Thyroid gland (tissue), 4 donors: ENCODE results near the gene GPX7. TPM values are rescaled to one million over a fixed set of nuclear protein-coding genes. Genes with fewer than 3 reads are reported as not detected.

ENCODE experiments used
- DNase-seq, 2 donors: peaks; one replicate each; pipeline ENCODE4 v3.0.0-alpha.2; 2019
- H3K27ac ChIP-seq, 3 donors: fragments of 200-600 bp; sonication (generic); 1 replicate in 2 of 3; 2 replicates in 1 of 3; pipeline ENCODE4 v1.5.1; 2016 to 2019; ENCODE audit warnings: mild to moderate bottlenecking in 1 of 3, moderate library complexity in 1 of 3
- H3K27me3 ChIP-seq: fragments of 200-600 bp; sonication (generic); one replicate; pipeline ENCODE4 v1.5.1; 2019
- H3K36me3 ChIP-seq, 2 donors: fragments of 200-600 bp; sonication (generic); one replicate each; pipeline ENCODE4 v1.5.1; 2016 to 2019
- H3K4me1 ChIP-seq, 2 donors: fragments of 200-600 bp; sonication (generic); one replicate each; pipeline ENCODE4 v1.5.1; 2017 to 2019
- H3K4me3 ChIP-seq, 3 donors: fragments of 200-600 bp; sonication (generic); replicated peaks in 1 of 3; 1 replicate in 2 of 3; 2 replicates in 1 of 3; pipeline ENCODE4 v1.5.1; 2016; ENCODE audit warnings: mild to moderate bottlenecking in 1 of 3
- H3K9me3 ChIP-seq: fragments of 200-600 bp; sonication (generic); one replicate; pipeline ENCODE4 v1.5.1; 2017
- CTCF ChIP-seq, 6 experiments: fragments of 200-600 bp in 3 of 6; fragments of 450-650 bp in 3 of 6; sonication (generic) in 3 of 6; IDR thresholded peaks; one replicate each; pipeline ENCODE4 v1.5.1; 2016 to 2019; ENCODE audit warnings: antibody characterized with exemption in 6 of 6, mild to moderate bottlenecking in 2 of 6, inconsistent platforms in 1 of 6, moderate library complexity in 1 of 6
- POLR2A ChIP-seq, 2 donors: fragments of 450-650 bp; IDR thresholded peaks; one replicate each; pipeline ENCODE4 v1.6.1; 2017; ENCODE audit warnings: antibody characterized with exemption in 2 of 2, mild to moderate bottlenecking in 2 of 2, moderate library complexity in 1 of 2
- WGBS, 2 donors: methylation state at CpG; one replicate each; pipeline ENCODE4 v1.1.5; 2017; 5-methylcytosine and 5-hydroxymethylcytosine counted together
- intact Hi-C: fragments of 100-400 bp; cut with DNase I; formaldehyde crosslinking; loops from one replicate; pipeline ENCODE4 v1.15.1; 2023
- total RNA-seq, 4 donors: library from RNA; depleted of rRNA; stranded (reverse); fragments of >200 nt; gene quantifications; one replicate each; pipeline ENCODE4 v1.2.3, GENCODE V29; 2016

The GPX7 gene
- total RNA-seq, 4 donors from 2014 or later: 15.7 to 77.9 (median 32.1) TPM

- Histone ChIP-seq H3K27ac (no peak overlapping the region), H3K27me3 (no peaks in the 10 kb centered on the region), H3K4me1 (peaks cover 7 to 9% of the 10 kb centered on the region in 2 donors), H3K4me3 (no peak overlapping the region), H3K9me3 (no peaks in the 10 kb centered on the region), H3K36me3 (no peaks in the 10 kb centered on the region)
- intact Hi-C loops: no loop called here
- TF ChIP-seq CTCF (IDR thresholded peaks at IDR 0.05): no peak
- TF ChIP-seq POLR2A (IDR thresholded peaks at IDR 0.05): no peak
- 97 to 99% methylated on average over 2 of the region's 2 CpGs for WGBS, 2 donors
- no peak for DNase-seq
These were observed 24.9 kb downstream of the GPX7 start for GRCh38 chr1:52627028-52627427.

- intact Hi-C loops: no loop called here
- Histone ChIP-seq H3K27ac (peak overlapping the region in 1 of 3 donors; percentile 12), H3K36me3 (no peaks in the 10 kb centered on the region), H3K9me3 (no peaks in the 10 kb centered on the region), H3K4me1 (peaks cover 7 to 22% of the 10 kb centered on the region in 2 donors), H3K27me3 (no peaks in the 10 kb centered on the region), H3K4me3 (no peak overlapping the region)
- DNase-seq: no peak
- TF ChIP-seq CTCF (IDR thresholded peaks at IDR 0.05) (peak in 1 of 6 experiments; percentile 3), POLR2A (IDR thresholded peaks at IDR 0.05) (no peak)
- 61 to 68% methylated on average over 8 of the region's 8 CpGs for WGBS, 2 donors
These were observed 26.6 kb downstream of the GPX7 start for GRCh38 chr1:52628614-52629324.

- 10% methylated on average over 7 of the region's 7 CpGs; no CpG with 5 or more reads in 1 of the 2 donors for WGBS, 2 donors
- peak; percentile 85 to 86 for DNase-seq
- H3K4me1 ChIP-seq: peaks cover 7 to 22% of the 10 kb centered on the region in 2 donors
- H3K9me3 ChIP-seq: no peaks in the 10 kb centered on the region
- H3K36me3 ChIP-seq: no peaks in the 10 kb centered on the region
- H3K27me3 ChIP-seq: no peaks in the 10 kb centered on the region
- intact Hi-C loops: no loop called here
- TF ChIP-seq POLR2A (IDR thresholded peaks at IDR 0.05): no peak
- TF ChIP-seq CTCF (IDR thresholded peaks at IDR 0.05): peak in 1 of 6 experiments; percentile 14
- no peak overlapping the region for H3K27ac ChIP-seq
- no peak overlapping the region for H3K4me3 ChIP-seq
These were observed 27.1 kb downstream of the GPX7 start for GRCh38 chr1:52629325-52629643.

GRCh38 chr1:52629667-52630066, 27.5 kb downstream of the GPX7 start:
- H3K4me3 ChIP-seq: no peak overlapping the region
- H3K27me3 ChIP-seq: no peaks in the 10 kb centered on the region
- H3K36me3 ChIP-seq: no peaks in the 10 kb centered on the region
- WGBS, 2 donors: 94% methylated on average over 2 of the region's 2 CpGs
- H3K27ac ChIP-seq: no peak overlapping the region
- H3K4me1 ChIP-seq: peaks cover 7 to 22% of the 10 kb centered on the region in 2 donors
- intact Hi-C loops: no loop called here
- DNase-seq: no peak
- H3K9me3 ChIP-seq: no peaks in the 10 kb centered on the region
- TF ChIP-seq POLR2A (IDR thresholded peaks at IDR 0.05): no peak
- TF ChIP-seq CTCF (IDR thresholded peaks at IDR 0.05): no peak

- no peak for DNase-seq
- H3K36me3 ChIP-seq: no peaks in the 10 kb centered on the region
- H3K4me3 ChIP-seq: no peak overlapping the region
- no peaks in the 10 kb centered on the region for H3K9me3 ChIP-seq
- 83 to 88% methylated on average over 6 to 8 of the region's 8 CpGs for WGBS, 2 donors
- no peaks in the 10 kb centered on the region for H3K27me3 ChIP-seq
- intact Hi-C loops: no loop called here
- no peak for TF ChIP-seq POLR2A (IDR thresholded peaks at IDR 0.05)
- no peak for TF ChIP-seq CTCF (IDR thresholded peaks at IDR 0.05)
- no peak overlapping the region for H3K27ac ChIP-seq
- peaks cover 7 to 22% of the 10 kb centered on the region in 2 donors for H3K4me1 ChIP-seq
These were observed 29.7 kb downstream of the GPX7 start for GRCh38 chr1:52631759-52632331.
